ENCODE data around the gene NNT. TPM values are rescaled to one million over a fixed set of nuclear protein-coding genes. Genes with fewer than 3 reads are reported as not detected.

Gene NNT
- total RNA-seq, 3 donors from 2014 or later (not counting 1 experiment from before 2014, with no cell fraction given) = 57.0 to 66.1 (median 64.6) TPM

GRCh38 chr5:43613370-43613769, 10.4 kb downstream of the NNT start:
- Histone ChIP-seq H3K36me3 (ENCODE audit: control insufficient read depth, insufficient read depth, low read length) (peaks cover 66% of the 10 kb centered on the region), H3K4me3 (ENCODE audit: low read length) (no peak overlapping the region), H3K27ac (ENCODE audit: low read length) (no peak overlapping the region), H3K4me1 (ENCODE audit: control insufficient read depth, insufficient read depth, low read length) (no peaks in the 10 kb centered on the region), H3K9me3 (ENCODE audit: control insufficient read depth, insufficient read depth, low read length) (no peaks in the 10 kb centered on the region), H3K27me3 (ENCODE audit: control insufficient read depth, insufficient read depth, low read length) (no peaks in the 10 kb centered on the region)
- Mint-ChIP-seq H3K27me3 (ENCODE audit: low read depth in 2 of 2) (no peaks in the 10 kb centered on the region), H3K36me3 (peaks cover 8% of the 10 kb centered on the region), H3K9me3 (no peaks in the 10 kb centered on the region), H3K4me3 (no peak overlapping the region), H3K27ac (no peak overlapping the region), H3K4me1 (peaks cover 21 to 22% of the 10 kb centered on the region in 2 donors)
- no peak for DNase-seq
- ATAC-seq = no peak
- TF ChIP-seq CTCF (IDR thresholded peaks at IDR 0.05) = no peak
- intact Hi-C loops (cut with micrococcal nuclease) = no loop called here
- 95% methylated on average over 3 of the region's 4 CpGs for WGBS (ENCODE audit: insufficient coverage)

GRCh38 chr5:43615445-43616184, 12.6 kb downstream of the NNT start:
- intact Hi-C loops (cut with micrococcal nuclease) = no loop called here
- no peaks in the 10 kb centered on the region for H3K27me3 Mint-ChIP-seq (ENCODE audit: low read depth in 2 of 2)
- H3K4me1 Mint-ChIP-seq = peaks cover 9% of the 10 kb centered on the region in 2 donors
- H3K36me3 Mint-ChIP-seq = peaks cover 8% of the 10 kb centered on the region
- H3K36me3 ChIP-seq (ENCODE audit: control insufficient read depth, insufficient read depth, low read length) = peaks cover 73% of the 10 kb centered on the region
- no peak overlapping the region for H3K4me3 ChIP-seq (ENCODE audit: low read length)
- DNase-seq (no peak), ATAC-seq (no peak)
- H3K9me3 Mint-ChIP-seq = no peaks in the 10 kb centered on the region
- no peak overlapping the region for H3K4me3 Mint-ChIP-seq
- WGBS (ENCODE audit: insufficient coverage) = 100% methylated on average over 5 of the region's 5 CpGs
- no peak overlapping the region for H3K27ac Mint-ChIP-seq
- no peak overlapping the region for H3K27ac ChIP-seq (ENCODE audit: low read length)
- TF ChIP-seq CTCF (IDR thresholded peaks at IDR 0.05) = no peak
- no peaks in the 10 kb centered on the region for H3K4me1 ChIP-seq (ENCODE audit: control insufficient read depth, insufficient read depth, low read length)
- no peaks in the 10 kb centered on the region for H3K27me3 ChIP-seq (ENCODE audit: control insufficient read depth, insufficient read depth, low read length)
- H3K9me3 ChIP-seq (ENCODE audit: control insufficient read depth, insufficient read depth, low read length) = no peaks in the 10 kb centered on the region

GRCh38 chr5:43616535-43616934, 13.6 kb downstream of the NNT start:
- Mint-ChIP-seq H3K9me3 (no peaks in the 10 kb centered on the region), H3K27me3 (ENCODE audit: low read depth in 2 of 2) (no peaks in the 10 kb centered on the region), H3K27ac (no peak overlapping the region), H3K4me1 (peaks cover 10 to 15% of the 10 kb centered on the region in 2 donors), H3K4me3 (no peak overlapping the region), H3K36me3 (peaks cover 8% of the 10 kb centered on the region)
- Histone ChIP-seq H3K27me3 (ENCODE audit: control insufficient read depth, insufficient read depth, low read length) (no peaks in the 10 kb centered on the region), H3K4me3 (ENCODE audit: low read length) (no peak overlapping the region), H3K9me3 (ENCODE audit: control insufficient read depth, insufficient read depth, low read length) (no peaks in the 10 kb centered on the region), H3K36me3 (ENCODE audit: control insufficient read depth, insufficient read depth, low read length) (peaks cover 68% of the 10 kb centered on the region), H3K27ac (ENCODE audit: low read length) (no peak overlapping the region), H3K4me1 (ENCODE audit: control insufficient read depth, insufficient read depth, low read length) (no peaks in the 10 kb centered on the region)
- TF ChIP-seq CTCF (IDR thresholded peaks at IDR 0.05) = no peak
- no CpG with 5 or more reads among the region's 1 CpG for WGBS (ENCODE audit: insufficient coverage)
- DNase-seq = no peak
- intact Hi-C loops (cut with micrococcal nuclease) = no loop called here
- ATAC-seq = no peak

GRCh38 chr5:43619380-43619779, 16.4 kb downstream of the NNT start:
- Histone ChIP-seq H3K9me3 (ENCODE audit: control insufficient read depth, insufficient read depth, low read length) (no peaks in the 10 kb centered on the region), H3K27ac (ENCODE audit: low read length) (no peak overlapping the region), H3K4me3 (ENCODE audit: low read length) (no peak overlapping the region), H3K27me3 (ENCODE audit: control insufficient read depth, insufficient read depth, low read length) (no peaks in the 10 kb centered on the region), H3K4me1 (ENCODE audit: control insufficient read depth, insufficient read depth, low read length) (no peaks in the 10 kb centered on the region), H3K36me3 (ENCODE audit: control insufficient read depth, insufficient read depth, low read length) (peaks cover 45% of the 10 kb centered on the region)
- WGBS (ENCODE audit: insufficient coverage) = 86% methylated on average over 1 of the region's 2 CpGs
- Mint-ChIP-seq H3K27me3 (ENCODE audit: low read depth in 2 of 2) (no peaks in the 10 kb centered on the region), H3K9me3 (no peaks in the 10 kb centered on the region), H3K4me1 (peaks cover 31 to 34% of the 10 kb centered on the region in 2 donors), H3K4me3 (no peak overlapping the region), H3K27ac (peak overlapping the region in 1 of 2 donors; percentile 47), H3K36me3 (no peaks in the 10 kb centered on the region)
- intact Hi-C loops (cut with micrococcal nuclease) = no loop called here
- ATAC-seq (no peak), DNase-seq (no peak)
- TF ChIP-seq CTCF (IDR thresholded peaks at IDR 0.05) = no peak
